Smooth muscle cell (in vitro differentiated cells): Measurements from ENCODE around the gene BCL11B. TPM values are rescaled to one million over a fixed set of nuclear protein-coding genes. Genes with fewer than 3 reads are reported as not detected.

Experiments
- DNase-seq: peaks from one replicate; lab custom pipeline; 2025; ENCODE audit not compliant: unreplicated experiment; lab: John Stamatoyannopoulos, UW
- H2AFZ ChIP-seq: fragments of 200-600 bp; sonication (generic); 2 replicates; pipeline ENCODE4 v1.6.0; 2016; ENCODE audit warnings: antibody characterized with exemption, low read depth, mild to moderate bottlenecking
- H3F3A ChIP-seq: fragments of 200-600 bp; sonication (generic); 2 replicates; pipeline ENCODE4 v1.6.0; 2017; ENCODE audit warnings: antibody characterized with exemption, low read depth
- H3K27ac ChIP-seq: fragments of 200-600 bp; sonication (generic); 2 replicates; pipeline ENCODE4 v1.5.1; 2016; ENCODE audit warnings: low read depth, mild to moderate bottlenecking
- H3K27me3 ChIP-seq: fragments of 200-600 bp; sonication (generic); 2 replicates; pipeline ENCODE4 v1.6.1; 2016; ENCODE audit warnings: low read depth, mild to moderate bottlenecking
- H3K36me3 ChIP-seq: fragments of 200-600 bp; sonication (generic); 2 replicates; pipeline ENCODE4 v1.5.1; 2016; ENCODE audit warnings: low read depth
- H3K4me1 ChIP-seq: fragments of 200-600 bp; sonication (generic); 2 replicates; pipeline ENCODE4 v1.5.1; 2016; ENCODE audit warnings: low read depth
- H3K4me2 ChIP-seq: fragments of 200-600 bp; sonication (generic); 2 replicates; pipeline ENCODE4 v1.6.0; 2016; ENCODE audit warnings: mild to moderate bottlenecking
- H3K4me3 ChIP-seq: fragments of 200-600 bp; sonication (generic); 2 replicates; pipeline ENCODE4 v1.5.1; 2016; ENCODE audit warnings: mild to moderate bottlenecking
- H3K79me2 ChIP-seq: fragments of 200-600 bp; sonication (generic); 2 replicates; pipeline ENCODE4 v1.6.0; 2016; ENCODE audit warnings: low read depth, mild to moderate bottlenecking
- H3K9ac ChIP-seq: fragments of 200-600 bp; sonication (generic); 2 replicates; pipeline ENCODE4 v1.6.0; 2016; ENCODE audit warnings: low read depth
- H3K9me3 ChIP-seq: fragments of 200-600 bp; sonication (generic); replicated peaks from 2 replicates; pipeline ENCODE4 v1.5.1; 2016; ENCODE audit warnings: low read depth
- H4K20me1 ChIP-seq: fragments of 200-600 bp; sonication (generic); 2 replicates; pipeline ENCODE4 v1.6.0; 2016; ENCODE audit warnings: low read depth
- CTCF ChIP-seq: fragments of 200-600 bp; sonication (generic); IDR thresholded peaks from 2 replicates; pipeline ENCODE4 v1.5.1; 2017; ENCODE audit warnings: borderline replicate concordance, mild to moderate bottlenecking, antibody characterized with exemption; ENCODE audit not compliant: insufficient read depth, poor library complexity, severe bottlenecking
- WGBS: methylation state at CpG from one replicate; pipeline ENCODE4 v1.1.7; 2016; ENCODE audit warnings: low lambda C conversion rate; 5-methylcytosine and 5-hydroxymethylcytosine counted together
- polyA plus RNA-seq: library from polyadenylated mRNA; unstranded; fragments of >200 nt; fragmentation: Nextera tagmentation; extraction: Ambion mirVana; gene quantifications from 2 replicates; pipeline ENCODE4 v1.2.1, GENCODE V29; 2016
- total RNA-seq: library from RNA; depleted of rRNA; stranded (reverse); fragments of >200 nt; gene quantifications from 2 replicates; pipeline ENCODE4 v1.2.3, GENCODE V29; 2014

BCL11B gene
- total and polyA plus RNA-seq, 2 experiments from 2014 or later, result 0.56 to 3.0 TPM

- Histone ChIP-seq H3K4me2 (no peak overlapping the region), H3K9me3 (no peaks in the 10 kb centered on the region), H3F3A (peaks cover 3% of the 10 kb centered on the region), H3K9ac (no peak overlapping the region), H3K4me1 (no peaks in the 10 kb centered on the region), H4K20me1 (no peaks in the 10 kb centered on the region), H3K4me3 (no peak overlapping the region), H3K27me3 (no peaks in the 10 kb centered on the region), H3K27ac (no peak overlapping the region), H3K36me3 (no peaks in the 10 kb centered on the region), H2AFZ (no peak overlapping the region), H3K79me2 (peaks cover 4% of the 10 kb centered on the region)
- 90% methylated on average over 12 of the region's 12 CpGs for WGBS
- no peak for TF ChIP-seq CTCF
- no peak for DNase-seq
Measured at GRCh38 chr14:99224116-99224910, 47.7 kb downstream of the BCL11B start.

- Histone ChIP-seq H3K36me3 (no peaks in the 10 kb centered on the region), H3K9ac (no peak overlapping the region), H3K4me1 (no peaks in the 10 kb centered on the region), H3K9me3 (no peaks in the 10 kb centered on the region), H3K4me3 (no peak overlapping the region), H3K27ac (no peak overlapping the region), H2AFZ (no peak overlapping the region), H3K27me3 (no peaks in the 10 kb centered on the region), H3K4me2 (no peak overlapping the region), H4K20me1 (peaks cover under 1% of the 10 kb centered on the region), H3F3A (peaks cover 21% of the 10 kb centered on the region), H3K79me2 (peaks cover 4% of the 10 kb centered on the region)
- 90% methylated on average over 13 of the region's 13 CpGs for WGBS
- no peak for TF ChIP-seq CTCF
- DNase-seq, result no peak
Measured at GRCh38 chr14:99221445-99221844, 50.6 kb downstream of the BCL11B start.

GRCh38 chr14:99217066-99217955 is 54.7 kb downstream of the BCL11B start:
- no peak for TF ChIP-seq CTCF
- no peak overlapping the region for H3K4me2 ChIP-seq
- peak overlapping the region; percentile 15 for H3K27ac ChIP-seq
- H3F3A ChIP-seq, result peaks cover 30% of the 10 kb centered on the region
- DNase-seq, result no peak
- H4K20me1 ChIP-seq, result peaks cover 28% of the 10 kb centered on the region
- H3K4me1 ChIP-seq, result peaks cover 8% of the 10 kb centered on the region
- H3K27me3 ChIP-seq, result no peaks in the 10 kb centered on the region
- H2AFZ ChIP-seq, result no peak overlapping the region
- WGBS, result 90% methylated on average over 13 of the region's 13 CpGs
- no peak overlapping the region for H3K4me3 ChIP-seq
- peaks cover 3% of the 10 kb centered on the region for H3K79me2 ChIP-seq
- H3K9ac ChIP-seq, result no peak overlapping the region
- no peaks in the 10 kb centered on the region for H3K36me3 ChIP-seq
- no peaks in the 10 kb centered on the region for H3K9me3 ChIP-seq
